Glomerular visceral epithelial cell (primary cell): ENCODE data around the gene ANKS1B.

Experiments
- DNase-seq: peaks from one replicate; pipeline ENCODE4 v3.0.0-alpha.2; 2016; ENCODE audit errors: extremely low spot score

The ANKS1B gene

GRCh38 chr12:98769068-98769467 lies 1215.7 kb downstream of the ANKS1B start:
- DNase-seq: no peak

- DNase-seq: no peak
Observed at GRCh38 chr12:98767248-98767647, 1217.5 kb downstream of the ANKS1B start.

GRCh38 chr12:98763656-98764055 lies 1221.1 kb downstream of the ANKS1B start:
- DNase-seq: no peak

GRCh38 chr12:98758331-98758730 lies 1226.4 kb downstream of the ANKS1B start:
- no peak for DNase-seq

GRCh38 chr12:98757455-98757854 lies 1227.3 kb downstream of the ANKS1B start:
- DNase-seq: no peak

- DNase-seq: peak; percentile 53
Observed at GRCh38 chr12:98755855-98756254, 1228.9 kb downstream of the ANKS1B start.

GRCh38 chr12:98754095-98754494 lies 1230.6 kb downstream of the ANKS1B start:
- DNase-seq: peak; percentile 84

- DNase-seq: peak; percentile 26
Observed at GRCh38 chr12:98752726-98753125, 1232.0 kb downstream of the ANKS1B start.

- DNase-seq: no peak
Observed at GRCh38 chr12:98751580-98752115, 1233.1 kb downstream of the ANKS1B start.

- DNase-seq: no peak
Observed at GRCh38 chr12:98750511-98750910, 1234.2 kb downstream of the ANKS1B start.

GRCh38 chr12:98748463-98748862 lies 1236.3 kb downstream of the ANKS1B start:
- no peak for DNase-seq

- no peak for DNase-seq
Observed at GRCh38 chr12:98745578-98746391, 1239.0 kb downstream of the ANKS1B start.

GRCh38 chr12:98744680-98745079 lies 1240.1 kb downstream of the ANKS1B start:
- DNase-seq: no peak

GRCh38 chr12:98743362-98743953 lies 1241.3 kb downstream of the ANKS1B start:
- no peak for DNase-seq

GRCh38 chr12:98741556-98742265 lies 1243.0 kb downstream of the ANKS1B start:
- no peak for DNase-seq

GRCh38 chr12:98741196-98741555 lies 1243.6 kb downstream of the ANKS1B start:
- DNase-seq: no peak

- DNase-seq: no peak
Observed at GRCh38 chr12:98740751-98741150, 1244.0 kb downstream of the ANKS1B start.

- DNase-seq: no peak
Observed at GRCh38 chr12:98738539-98738938, 1246.2 kb downstream of the ANKS1B start.

GRCh38 chr12:98738002-98738401 lies 1246.7 kb downstream of the ANKS1B start:
- DNase-seq: no peak

- DNase-seq: no peak
Observed at GRCh38 chr12:98737322-98737712, 1247.4 kb downstream of the ANKS1B start.

- DNase-seq: no peak
Observed at GRCh38 chr12:98736352-98737321, 1248.1 kb downstream of the ANKS1B start.
